Adrenal gland (tissue), 5 donors: ENCODE data around the gene RPL29.

ENCODE experiments used
- CTCF ChIP-seq, 6 experiments: fragments of 450-650 bp in 4 of 6; fragments of 200-600 bp in 2 of 6; sonication (generic) in 1 of 6; IDR thresholded peaks; 1 replicate in 5 of 6; 2 replicates in 1 of 6; pipeline versions ENCODE4 v1.5.1 to v1.8.0; 2016 to 2021; ENCODE audit warnings: antibody characterized with exemption in 6 of 6, mild to moderate bottlenecking in 2 of 6, moderate library complexity in 1 of 6
- POLR2A ChIP-seq, 2 donors: fragments of 450-650 bp; IDR thresholded peaks; one replicate each; pipeline ENCODE4 v1.6.1; 2017; ENCODE audit warnings: antibody characterized with exemption in 2 of 2, mild to moderate bottlenecking in 2 of 2, moderate library complexity in 1 of 2
- donor health status: DM: no; HTN: no; CAD: no.

DNA sequence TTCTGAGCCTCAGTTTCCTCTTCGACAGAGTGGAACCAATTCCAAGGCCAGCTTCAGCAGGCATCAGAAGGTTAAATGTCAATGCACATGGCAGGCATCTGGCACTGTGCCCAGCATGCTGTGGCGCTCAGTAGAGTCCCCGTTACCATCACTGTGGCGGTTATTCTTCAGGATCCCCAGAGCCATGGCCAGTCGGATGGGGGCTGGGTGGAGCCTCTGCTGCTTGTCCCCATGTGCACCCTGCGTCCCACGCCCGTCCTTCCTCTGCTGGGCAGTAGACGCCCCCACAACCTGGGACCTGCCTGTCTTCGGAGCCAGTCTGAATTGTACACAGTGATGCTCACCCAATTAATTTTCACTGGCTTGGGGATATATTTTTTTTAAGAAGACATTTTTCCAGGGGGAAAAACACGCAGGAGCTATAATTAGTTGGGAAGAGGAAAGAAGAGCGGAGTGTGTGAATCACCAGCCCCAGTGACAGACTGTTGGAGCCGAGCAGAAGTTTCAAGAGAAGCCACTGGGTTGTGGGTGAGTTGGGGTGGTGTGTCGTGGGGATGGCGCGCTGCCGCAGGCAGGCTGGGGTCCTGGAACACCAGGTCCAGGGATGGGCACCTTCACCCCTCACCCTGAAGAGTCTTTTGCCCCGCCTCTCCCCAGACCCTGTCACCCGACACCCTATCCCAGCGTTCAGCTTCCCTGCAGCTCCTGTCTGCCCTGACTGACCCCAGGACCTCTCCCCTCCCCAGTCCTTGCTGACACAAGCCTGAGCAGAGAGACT is 26.8 kb upstream of the RPL29 start:
- TF ChIP-seq CTCF (IDR thresholded peaks at IDR 0.05) (no peak), POLR2A (IDR thresholded peaks at IDR 0.05) (no peak)
